GM18505 (cell line): ENCODE measurements around the gene RAB11FIP5.

ENCODE experiments used
- ATAC-seq: cut with Tn5 transposase; IDR thresholded peaks from one replicate; pipeline ENCODE4 v1.9.1; 2021; ENCODE audit not compliant: unreplicated experiment
- POLR2A ChIP-seq: IDR thresholded peaks from 4 replicates; pipeline ENCODE4 v1.6.1; 2011; ENCODE audit warnings: borderline replicate concordance; ENCODE audit not compliant: insufficient read depth, insufficient read length; ENCODE audit errors: extremely low read depth

RAB11FIP5 gene

DNA sequence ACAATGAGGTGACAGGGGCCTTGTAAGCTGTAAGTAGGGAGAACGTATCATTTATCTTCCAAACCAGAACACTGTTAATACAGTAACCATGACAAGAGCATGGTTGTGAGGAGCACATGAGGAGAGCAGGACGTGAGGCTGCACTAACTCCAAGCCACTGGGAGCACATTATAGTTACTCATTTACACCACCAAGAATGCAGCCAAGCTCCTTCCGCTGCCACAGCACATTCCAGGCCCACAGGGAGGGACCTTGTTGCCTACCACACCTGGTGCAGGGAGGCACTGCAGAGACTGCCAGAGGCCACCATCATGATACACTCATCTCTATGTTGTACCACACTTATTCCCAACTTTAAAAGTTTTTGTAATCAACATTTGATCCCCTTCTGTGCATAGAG lies 27.8 kb downstream of the RAB11FIP5 start:
- no peak for TF ChIP-seq POLR2A
- ATAC-seq: no peak

DNA sequence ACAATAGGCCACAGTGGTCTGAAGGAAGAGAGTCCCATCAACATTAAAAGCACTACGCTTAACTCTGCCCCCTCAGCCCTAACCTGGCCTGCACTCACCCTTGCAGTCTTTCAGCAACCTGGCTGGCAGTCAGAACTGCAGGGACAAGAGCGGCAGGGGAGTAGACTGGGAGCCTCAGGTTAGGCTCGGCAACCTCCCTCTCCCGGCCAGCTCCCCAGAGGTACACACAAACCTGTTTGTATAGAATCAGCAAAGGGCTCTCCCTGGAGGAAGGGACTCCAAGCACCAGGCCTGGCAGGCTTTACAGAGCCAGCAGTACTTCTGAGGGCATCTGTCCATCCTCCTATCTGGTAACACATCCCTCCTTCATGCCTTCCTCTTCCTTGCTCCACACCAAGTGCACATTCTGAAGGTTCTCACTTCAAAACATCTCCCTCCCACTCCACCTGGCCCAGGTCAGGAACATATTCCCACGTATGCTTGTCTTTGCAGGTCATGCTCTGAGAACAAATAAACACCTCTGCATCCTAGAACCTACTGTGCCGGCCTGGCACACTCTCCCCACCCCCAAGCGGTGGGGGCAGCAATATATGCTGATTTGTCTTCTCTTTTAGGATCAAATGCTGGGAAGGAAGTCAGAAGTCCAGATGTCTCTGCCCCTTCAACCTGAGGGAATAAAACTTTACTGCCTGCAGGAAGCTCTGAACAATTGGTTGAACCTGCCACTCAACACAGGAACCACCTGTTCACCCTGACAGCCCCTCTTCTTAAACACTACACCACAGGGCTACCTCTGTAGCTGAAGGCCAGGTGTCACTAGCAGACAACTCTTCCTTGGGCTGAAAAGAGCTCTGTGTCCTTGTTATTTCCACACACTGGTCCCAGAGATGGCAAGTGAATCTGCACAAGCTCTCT lies 28.6 kb downstream of the RAB11FIP5 start:
- no peak for ATAC-seq
- no peak for TF ChIP-seq POLR2A

DNA sequence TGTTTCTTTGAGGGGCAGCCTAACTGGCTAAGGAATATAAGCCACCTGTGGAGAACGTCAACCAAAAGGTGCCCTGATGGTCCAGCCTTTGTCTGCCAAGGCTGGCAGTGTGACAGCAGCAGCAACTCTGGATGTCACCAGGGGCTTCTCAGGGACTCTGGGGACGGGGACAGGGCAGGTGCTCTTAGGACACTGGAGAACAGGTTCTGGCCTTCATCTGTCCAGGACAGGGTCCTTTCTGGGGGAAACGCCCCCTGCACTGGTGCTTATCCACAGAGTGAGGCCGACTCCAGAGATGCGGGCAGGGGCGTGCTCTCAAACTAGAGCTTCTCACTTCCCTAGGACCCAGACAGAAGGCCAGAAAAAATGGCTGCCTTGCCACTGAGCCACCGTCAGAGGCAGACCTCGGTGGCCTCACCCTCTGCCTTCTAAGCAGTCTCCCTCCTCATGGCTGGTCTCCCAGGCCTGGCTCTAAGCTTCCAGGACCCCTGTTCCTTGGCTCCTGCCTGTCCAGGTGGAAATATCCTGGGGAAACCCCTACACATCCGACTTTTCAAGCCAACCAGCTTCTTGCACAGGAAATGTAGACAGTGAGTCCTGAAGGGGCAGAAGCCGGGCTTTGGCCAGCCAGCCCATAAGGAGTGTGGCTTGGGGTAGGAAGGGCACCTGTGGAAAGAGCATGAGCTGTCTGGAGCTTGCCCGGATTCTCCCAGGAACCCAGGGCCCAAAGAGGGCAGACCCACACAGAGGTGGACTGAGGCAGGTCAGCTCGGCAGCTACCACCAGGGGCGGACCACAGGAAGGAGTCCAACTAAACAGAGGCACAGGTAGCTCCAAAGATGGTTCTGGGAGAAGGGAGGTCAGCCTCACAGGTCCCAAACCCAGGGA lies 30.0 kb downstream of the RAB11FIP5 start:
- TF ChIP-seq POLR2A: no peak
- no peak for ATAC-seq

DNA sequence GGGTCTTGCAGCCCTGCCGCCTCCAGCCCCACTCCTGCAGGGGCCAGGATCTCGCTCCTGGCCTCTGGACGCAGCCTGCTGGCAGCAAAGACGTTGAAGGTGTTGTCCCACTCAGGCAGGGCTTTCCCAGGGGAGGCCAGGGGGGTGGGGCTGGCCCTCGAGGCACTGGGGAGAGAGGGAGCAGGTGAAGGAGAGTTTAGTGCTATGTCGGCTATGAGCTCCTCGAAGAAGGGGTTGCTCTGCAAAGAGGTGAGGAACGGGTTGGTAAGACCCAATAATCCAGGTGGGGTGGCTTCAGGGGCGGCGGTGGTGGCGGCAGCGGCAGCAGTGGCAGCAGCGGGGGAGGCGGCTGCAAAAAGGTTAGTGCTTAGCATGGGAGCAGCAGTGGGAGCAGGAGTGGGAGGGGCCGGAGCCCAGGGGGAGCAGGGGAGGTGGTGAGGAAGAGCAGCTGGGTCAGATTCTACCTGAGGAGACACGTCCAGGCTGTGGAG lies 31.5 kb downstream of the RAB11FIP5 start:
- TF ChIP-seq POLR2A: no peak
- no peak for ATAC-seq

DNA sequence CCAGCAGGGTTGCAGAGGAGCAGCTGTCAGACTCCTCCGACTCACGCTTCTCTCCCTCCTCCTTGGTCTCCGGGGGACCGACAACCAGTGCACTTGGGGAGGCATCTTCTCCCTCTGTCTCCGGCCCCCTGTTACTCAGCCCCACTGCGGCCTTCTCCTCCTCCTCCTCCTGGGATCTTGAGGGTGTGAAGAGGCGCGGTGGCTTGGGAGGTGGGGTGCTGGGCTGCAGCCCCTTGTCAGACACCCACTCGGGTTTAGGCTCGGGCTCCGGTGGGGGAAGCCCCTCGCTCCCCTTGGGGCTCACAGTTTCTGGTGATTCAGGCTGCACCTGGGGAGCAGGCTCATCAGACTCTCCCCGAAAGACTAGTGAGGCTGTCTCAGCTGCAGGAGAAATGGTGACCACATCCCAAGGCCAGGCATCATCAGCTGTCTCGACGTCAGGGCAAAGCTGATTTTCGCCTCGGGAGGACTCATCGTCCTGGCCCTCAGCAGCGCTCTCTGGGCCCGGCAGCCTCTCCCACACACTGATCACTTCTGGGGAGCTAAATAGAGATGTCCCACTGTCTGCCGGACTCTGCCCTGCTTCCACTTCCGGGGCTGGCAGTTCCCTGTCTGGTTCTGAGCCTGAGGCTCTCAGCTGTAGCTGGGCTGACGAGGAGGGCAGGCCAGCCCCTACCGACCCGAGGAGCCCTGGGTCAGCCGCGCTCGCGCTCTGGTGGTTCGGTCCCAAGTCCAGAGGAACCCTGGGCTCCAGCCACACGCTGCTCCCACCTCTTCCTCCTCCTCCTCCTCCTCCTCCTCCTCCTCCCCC lies 32.2 kb downstream of the RAB11FIP5 start:
- TF ChIP-seq POLR2A: no peak
- ATAC-seq: no peak

DNA sequence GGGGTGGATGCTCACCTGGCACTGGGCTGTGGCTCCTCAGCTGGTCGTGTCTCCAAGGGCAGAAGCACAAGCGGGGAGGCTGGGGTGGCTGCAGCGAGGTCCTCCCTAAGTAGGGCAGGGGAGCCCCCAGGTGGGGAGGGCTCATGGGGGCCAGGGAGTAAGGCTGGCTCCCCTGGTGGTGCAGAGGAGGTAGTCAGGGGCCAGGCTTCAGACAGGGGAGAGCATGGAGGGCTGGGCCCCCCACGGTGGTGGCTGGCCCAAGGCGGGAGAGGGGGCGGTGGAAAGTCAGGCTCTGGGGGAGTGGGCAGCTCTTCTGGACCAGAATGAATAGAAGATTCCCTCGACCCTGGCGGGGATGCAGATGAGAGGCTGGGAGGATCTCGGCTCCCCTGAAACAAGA lies 33.1 kb downstream of the RAB11FIP5 start:
- no peak for TF ChIP-seq POLR2A

DNA sequence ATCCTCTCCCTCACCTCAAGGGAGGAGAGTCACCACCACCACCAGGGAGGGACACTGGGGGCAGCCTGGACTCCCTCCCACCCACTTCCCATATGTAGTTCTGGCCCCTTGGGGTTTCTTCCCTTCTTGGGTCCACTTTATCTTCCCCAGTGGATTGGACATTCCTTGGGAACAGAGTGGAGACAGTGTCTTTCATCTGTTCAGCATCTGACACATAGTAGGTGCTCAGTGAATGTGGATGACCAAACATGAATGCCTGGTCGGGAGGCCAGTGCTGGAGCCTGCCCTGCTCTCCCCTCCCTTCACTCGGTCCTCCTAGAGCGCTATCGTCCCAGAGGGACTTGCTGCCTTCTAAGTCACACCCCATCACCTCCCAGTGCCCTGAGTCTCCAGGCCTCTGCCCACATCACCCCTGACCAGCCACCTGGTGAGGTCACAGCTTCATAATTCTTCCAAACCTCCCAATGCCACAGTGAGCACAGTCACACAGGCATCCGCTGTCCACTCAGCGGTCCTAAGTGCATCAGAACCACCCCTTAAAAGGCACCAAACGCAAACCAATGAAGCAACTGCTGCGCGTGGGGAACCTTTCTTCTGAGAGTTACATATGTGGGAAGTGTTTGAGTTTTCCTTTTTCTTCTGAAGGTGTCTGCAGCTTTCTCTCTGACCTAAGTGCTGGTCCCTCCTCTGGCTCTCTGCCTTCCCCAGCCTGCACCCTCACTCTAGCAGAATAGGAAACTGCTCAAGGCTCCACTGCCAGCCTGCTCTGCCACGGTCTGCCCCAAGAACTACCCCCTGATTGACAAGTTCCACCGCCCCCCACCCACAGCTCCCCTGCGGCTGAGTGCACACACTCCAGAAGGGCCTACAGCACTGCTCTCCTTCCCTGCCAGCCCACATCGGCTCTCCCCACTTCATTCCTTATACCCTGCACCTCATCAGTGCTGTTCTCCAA lies 34.0 kb downstream of the RAB11FIP5 start:
- no peak for TF ChIP-seq POLR2A

More for the DNA sequence above, 33.1 kb downstream of the RAB11FIP5 start:
- ATAC-seq: no peak

DNA sequence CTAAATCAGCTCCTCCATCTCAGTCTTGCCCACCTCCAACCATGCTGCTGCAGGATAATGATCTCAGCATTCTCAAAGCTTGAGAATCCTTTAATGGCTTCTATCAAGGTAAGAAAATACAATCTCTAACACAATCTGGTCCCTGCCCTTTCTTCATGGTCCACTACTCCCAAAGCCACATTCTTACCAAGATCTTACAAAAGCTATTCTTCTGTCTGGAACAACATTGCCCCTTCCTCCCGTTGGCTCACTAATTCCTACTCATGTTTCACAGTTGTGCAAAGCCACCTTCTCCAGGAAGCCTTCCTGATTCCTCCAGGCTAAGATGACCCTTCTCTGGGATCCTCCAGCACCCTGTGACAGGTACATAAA lies 35.3 kb downstream of the RAB11FIP5 start:
- ATAC-seq: no peak
- no peak for TF ChIP-seq POLR2A

More for the DNA sequence above, 34.0 kb downstream of the RAB11FIP5 start:
- ATAC-seq: no peak

DNA sequence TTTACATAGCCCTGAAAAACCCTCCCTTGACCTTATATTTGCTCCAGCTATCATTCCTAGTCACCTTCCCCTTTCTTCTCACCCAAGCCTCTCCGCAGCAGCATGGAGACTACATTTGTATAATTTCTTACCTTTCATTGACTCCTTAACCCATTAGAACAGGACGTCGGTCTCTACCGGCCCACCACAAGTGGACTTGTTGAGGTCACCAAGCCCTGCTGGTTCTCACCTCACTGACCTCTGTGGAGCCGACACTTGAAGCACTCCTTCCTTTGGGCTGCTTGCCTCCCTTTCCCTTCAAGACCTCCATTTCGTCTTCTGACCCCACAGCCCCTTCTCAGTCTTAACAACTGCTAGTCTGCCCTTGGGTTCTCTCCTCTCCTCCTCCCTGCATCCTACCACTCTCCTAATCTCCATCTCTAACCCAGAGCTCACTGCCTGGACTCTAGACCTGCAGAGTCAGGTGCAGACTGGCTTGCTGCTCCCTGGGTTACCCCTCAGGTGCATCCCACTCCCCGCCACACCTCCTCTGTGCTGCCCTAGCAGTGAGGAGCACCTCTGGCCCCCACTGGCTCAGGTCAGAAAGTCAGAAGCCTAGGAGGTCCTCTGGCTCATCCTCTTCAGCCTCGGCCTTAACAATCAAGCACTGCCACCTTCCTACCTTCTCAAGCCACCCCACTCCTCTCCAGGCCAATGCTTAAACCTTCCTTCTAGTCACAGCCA lies 35.9 kb downstream of the RAB11FIP5 start:
- ATAC-seq: no peak
- TF ChIP-seq POLR2A: no peak

DNA sequence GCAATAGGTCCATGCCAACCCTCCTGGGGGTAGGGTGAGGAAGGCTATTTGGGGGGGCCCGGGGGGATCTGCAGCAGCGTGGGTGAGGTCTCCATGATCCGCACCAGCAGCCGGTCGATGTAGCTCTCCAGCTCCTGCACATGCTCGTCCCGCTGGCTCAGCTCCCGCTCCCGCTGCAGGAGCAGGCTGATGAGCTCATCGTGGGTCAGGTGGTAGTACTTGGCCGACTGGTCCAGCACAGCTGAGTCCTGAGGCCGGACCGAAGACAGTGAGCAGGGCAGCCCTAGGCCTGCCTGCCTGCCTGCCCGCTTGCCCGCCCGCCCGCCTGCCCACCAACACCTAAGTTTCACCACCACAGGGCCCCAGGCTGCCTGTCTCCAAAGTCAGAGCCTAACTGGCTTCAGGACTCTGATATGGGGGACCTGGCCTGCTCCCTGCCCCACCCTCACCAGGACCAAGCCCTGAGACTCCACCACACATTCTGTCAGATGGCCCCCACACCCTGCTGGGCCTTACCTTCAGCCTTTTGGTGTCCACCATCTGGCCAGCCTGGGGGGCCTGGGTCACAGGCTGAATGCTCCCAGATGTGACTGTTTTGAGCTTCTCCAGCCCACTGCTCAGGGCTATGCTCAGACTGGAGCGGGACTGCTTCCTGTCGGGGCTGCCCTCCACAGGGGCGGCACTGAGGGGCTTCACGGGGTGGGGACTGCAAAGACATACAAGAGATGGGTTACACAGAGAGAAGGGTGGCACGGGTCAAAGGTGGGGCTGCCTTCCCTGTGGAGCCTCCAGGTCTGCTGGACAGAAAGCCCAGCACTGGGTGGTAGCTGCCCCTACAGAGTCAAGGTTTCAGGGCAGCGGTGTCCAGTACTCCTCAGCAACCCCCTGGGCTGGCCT lies 37.0 kb downstream of the RAB11FIP5 start:
- TF ChIP-seq POLR2A: no peak
- no peak for ATAC-seq
